CD8-positive, alpha-beta memory T cell (primary cell): ENCODE measurements around the gene TM9SF2. TPM values are rescaled to one million over a fixed set of nuclear protein-coding genes. Genes with fewer than 3 reads are reported as not detected.

Source experiments
- CTCF ChIA-PET: fragments of 350-600 bp; sonication (Branson Sonifier 250); formaldehyde crosslinking; loops from one replicate; lab custom pipeline; 2021; ENCODE audit warnings: antibody characterized with exemption; lab: Charles Lee
- POLR2A ChIA-PET: fragments of 350-600 bp; sonication (Branson Sonifier 250); formaldehyde crosslinking; loops from one replicate; lab custom pipeline; 2021; ENCODE audit warnings: antibody characterized with exemption; lab: Charles Lee
- DNase-seq, 5 donors: peaks; one replicate each; pipeline versions ENCODE4 v3.0.0 to v3.0.0-alpha.2; 2020 to 2022; ENCODE audit warnings: mixed read lengths in 1 of 5
- H3K27ac ChIP-seq: one replicate; pipeline ENCODE4 v1.7.0; 2013; ENCODE audit warnings: low read depth, mild to moderate bottlenecking, low read length, moderate library complexity
- H3K27me3 ChIP-seq: 2 replicates; pipeline ENCODE4 v1.7.0; 2013; ENCODE audit warnings: low read length, mild to moderate bottlenecking; ENCODE audit not compliant: insufficient read depth, poor library complexity, severe bottlenecking
- H3K36me3 ChIP-seq: 2 replicates; pipeline ENCODE4 v1.7.0; 2013; ENCODE audit warnings: mild to moderate bottlenecking, low read length, moderate library complexity; ENCODE audit not compliant: insufficient read depth
- H3K4me1 ChIP-seq: 2 replicates; pipeline ENCODE4 v1.7.0; 2013; ENCODE audit warnings: mild to moderate bottlenecking, low read length, moderate library complexity; ENCODE audit not compliant: insufficient read depth
- H3K4me3 ChIP-seq: 2 replicates; pipeline ENCODE4 v1.7.0; 2013; ENCODE audit warnings: mild to moderate bottlenecking, low read length
- H3K9me3 ChIP-seq: 2 replicates; pipeline ENCODE4 v1.7.0; 2013; ENCODE audit warnings: mild to moderate bottlenecking, low read length
- H3K27ac Mint-ChIP-seq, 8 donors: one replicate each; pipeline ENCODE4 v1.8.0; 2020 to 2021; ENCODE audit warnings: mixed read lengths in 8 of 8, mild to moderate bottlenecking in 6 of 8, inconsistent platforms in 3 of 8, moderate library complexity in 3 of 8
- H3K27me3 Mint-ChIP-seq, 2 donors: one replicate each; pipeline ENCODE4 v1.8.0; 2020 to 2021; ENCODE audit warnings: mixed read lengths in 2 of 2, mild to moderate bottlenecking in 1 of 2, moderate library complexity in 1 of 2
- H3K36me3 Mint-ChIP-seq, 3 donors: one replicate each; pipeline ENCODE4 v1.8.0; 2020 to 2021; ENCODE audit warnings: mixed read lengths in 3 of 3, inconsistent platforms in 1 of 3, mild to moderate bottlenecking in 1 of 3
- H3K4me1 Mint-ChIP-seq, 3 donors: one replicate each; pipeline ENCODE4 v1.8.0; 2020 to 2021; ENCODE audit warnings: mixed read lengths in 3 of 3, inconsistent platforms in 1 of 3, mild to moderate bottlenecking in 1 of 3
- H3K4me3 Mint-ChIP-seq, 7 donors: one replicate each; pipeline ENCODE4 v1.8.0; 2020 to 2021; ENCODE audit warnings: mixed read lengths in 7 of 7, mild to moderate bottlenecking in 6 of 7, moderate library complexity in 4 of 7, inconsistent platforms in 2 of 7
- H3K9me3 Mint-ChIP-seq, 5 donors: one replicate each; pipeline ENCODE4 v1.8.0; 2020 to 2022; ENCODE audit warnings: mixed read lengths in 5 of 5, mild to moderate bottlenecking in 3 of 5, moderate library complexity in 2 of 5, inconsistent platforms in 1 of 5
- polyA plus RNA-seq: library from polyadenylated mRNA; unstranded; fragments of 300-500 nt; fragmentation: Illumina TruSeq; gene quantifications from one replicate; pipeline ENCODE4 v1.2.3, GENCODE V29; 2021
- total RNA-seq, 2 experiments: library from RNA; stranded (reverse); gene quantifications; one replicate each; pipeline ENCODE4 v1.2.3, GENCODE V29; 2021

TM9SF2 gene
- total and polyA plus RNA-seq, 3 experiments from 2014 or later, result 81.3 to 96.0 (median 88.0) TPM

DNA sequence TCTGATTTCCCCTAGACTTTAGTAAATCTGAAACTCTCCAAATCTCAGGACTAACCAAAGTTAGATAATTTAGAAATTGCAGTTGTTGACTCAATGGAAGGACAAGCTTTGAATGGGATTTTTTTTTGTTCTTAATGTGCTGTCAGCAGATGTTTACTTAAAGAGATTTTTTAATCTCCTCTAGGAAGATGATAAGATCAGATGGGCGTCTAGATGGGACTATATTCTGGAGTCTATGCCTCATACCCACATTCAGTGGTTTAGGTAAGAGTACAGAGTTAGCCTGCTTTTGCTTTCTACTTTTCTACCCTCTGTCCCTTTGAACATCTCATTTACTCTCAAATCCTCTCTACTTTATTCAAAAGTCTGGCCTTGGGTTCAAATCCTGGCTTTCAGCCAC is 39.3 kb downstream of the TM9SF2 start:
- H3K9me3 Mint-ChIP-seq, result no peaks in the 10 kb centered on the region
- Histone ChIP-seq H3K4me3 (no peak overlapping the region), H3K9me3 (no peaks in the 10 kb centered on the region), H3K27me3 (no peaks in the 10 kb centered on the region), H3K4me1 (peaks cover 37% of the 10 kb centered on the region), H3K36me3 (peaks cover 13% of the 10 kb centered on the region), H3K27ac (no peak overlapping the region)
- peaks cover 13 to 73% (median 18%) of the 10 kb centered on the region in 3 donors for H3K36me3 Mint-ChIP-seq
- CTCF ChIA-PET, result interaction anchor here (0.7 to 1.1 kb wide), 2 partner anchors 35 to 1123 kb away, joined by 3 to 4 read pairs; no protein-coding TSS in a partner anchor
- peak overlapping the region; percentile 6 to 87 (median 78) for H3K27ac Mint-ChIP-seq
- H3K4me1 Mint-ChIP-seq, result peaks cover 32 to 54% (median 49%) of the 10 kb centered on the region in 3 donors
- H3K4me3 Mint-ChIP-seq, result peak overlapping the region in 1 of 7 donors; percentile 38
- POLR2A ChIA-PET, result no interaction called here
- no peak for DNase-seq
- peaks cover 0 to 1% of the 10 kb centered on the region in 2 donors for H3K27me3 Mint-ChIP-seq

DNA sequence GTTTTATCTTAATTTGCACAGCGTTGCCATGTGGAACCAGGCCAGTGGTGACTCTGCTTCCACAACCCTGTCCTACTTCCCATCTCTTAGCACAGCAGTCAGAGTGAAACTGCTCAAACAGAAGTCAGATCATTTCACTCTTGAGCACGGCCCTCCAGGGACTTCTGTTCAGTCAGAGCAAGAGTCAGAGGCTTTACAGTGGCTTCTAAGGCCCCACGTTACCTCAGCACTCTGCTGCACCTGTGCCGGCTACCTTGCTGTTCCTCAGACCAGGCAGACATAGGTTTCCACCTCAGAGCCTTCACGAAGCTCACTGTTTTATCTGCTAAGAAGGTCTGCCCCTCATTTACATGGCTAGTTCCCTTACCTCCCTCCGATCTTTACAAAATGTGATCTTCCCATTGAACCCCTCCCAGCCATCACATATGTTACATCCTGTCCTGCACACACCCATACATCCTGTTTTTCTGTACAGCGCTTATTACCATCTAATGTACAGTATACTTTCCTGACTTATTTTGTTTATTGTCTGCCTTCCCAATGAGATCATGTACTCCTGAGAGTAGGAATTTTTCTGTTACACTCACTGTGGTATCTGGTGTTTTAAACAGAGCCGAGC is 41.6 kb downstream of the TM9SF2 start:
- Histone ChIP-seq H3K4me3 (peak overlapping the region; percentile 41), H3K27ac (no peak overlapping the region), H3K27me3 (no peaks in the 10 kb centered on the region), H3K36me3 (peaks cover 13% of the 10 kb centered on the region), H3K9me3 (no peaks in the 10 kb centered on the region), H3K4me1 (peaks cover 42% of the 10 kb centered on the region)
- H3K36me3 Mint-ChIP-seq, result peaks cover 13 to 79% (median 22%) of the 10 kb centered on the region in 3 donors
- peak overlapping the region; percentile 4 to 84 (median 59) for H3K4me3 Mint-ChIP-seq
- peak in 2 of 5 donors; percentile 18 to 29 for DNase-seq
- ChIA-PET POLR2A (interaction anchor here (0.6 to 0.9 kb wide), 3 partner anchors 41 to 64 kb away, joined by 3 read pairs; partner anchors contain the start of genes CLYBL and TM9SF2), CTCF (interaction anchor here (0.7 to 1.0 kb wide), 2 partner anchors 15 to 114 kb away, joined by 3 to 4 read pairs; no protein-coding TSS in a partner anchor)
- H3K27ac Mint-ChIP-seq, result peak overlapping the region; percentile 55 to 85 (median 76)
- no peaks in the 10 kb centered on the region for H3K9me3 Mint-ChIP-seq
- peaks cover 35 to 64% (median 60%) of the 10 kb centered on the region in 3 donors for H3K4me1 Mint-ChIP-seq
- H3K27me3 Mint-ChIP-seq, result peaks cover 0 to 1% of the 10 kb centered on the region in 2 donors

DNA sequence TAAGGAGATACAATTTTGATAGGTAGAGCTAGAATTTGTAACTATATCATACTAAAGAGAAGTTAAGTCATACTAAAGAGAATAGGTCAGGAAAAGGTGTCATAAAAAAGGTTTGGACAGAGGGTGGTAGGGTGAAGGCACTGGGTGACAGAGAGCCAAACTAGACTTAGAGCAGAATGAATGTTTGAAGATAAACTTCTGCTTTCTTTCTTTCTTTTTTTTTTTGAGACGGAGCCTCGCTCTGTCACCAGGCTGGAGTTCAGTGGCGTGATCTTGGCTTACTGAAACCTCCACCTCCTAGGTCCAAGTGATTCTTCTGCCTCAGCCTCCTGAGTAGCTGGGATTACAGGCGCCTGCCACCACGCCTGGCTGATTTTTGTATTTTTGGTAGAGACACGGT is 44.1 kb downstream of the TM9SF2 start:
- Mint-ChIP-seq H3K9me3 (no peaks in the 10 kb centered on the region), H3K4me3 (no peak overlapping the region), H3K27ac (peak overlapping the region in 5 of 8 donors; percentile 41 to 74 (median 53)), H3K4me1 (peaks cover 41 to 75% (median 67%) of the 10 kb centered on the region in 3 donors), H3K36me3 (peaks cover 15 to 85% (median 29%) of the 10 kb centered on the region in 3 donors), H3K27me3 (peaks cover 0 to 1% of the 10 kb centered on the region in 2 donors)
- DNase-seq, result no peak
- H3K9me3 ChIP-seq, result no peaks in the 10 kb centered on the region
- no peak overlapping the region for H3K4me3 ChIP-seq
- CTCF ChIA-PET, result interaction anchor here (1.3 to 1.9 kb wide), 2 partner anchors 9 to 108 kb away, joined by 4 to 5 read pairs; no protein-coding TSS in a partner anchor
- peaks cover 49% of the 10 kb centered on the region for H3K4me1 ChIP-seq
- no peak overlapping the region for H3K27ac ChIP-seq
- peaks cover 25% of the 10 kb centered on the region for H3K36me3 ChIP-seq
- POLR2A ChIA-PET, result interaction anchor here (1.1 kb wide), 1 partner anchor 60 kb away, joined by 3 read pairs; no protein-coding TSS in a partner anchor
- no peaks in the 10 kb centered on the region for H3K27me3 ChIP-seq

GRCh38 chr13:99545979-99546378 is 44.7 kb downstream of the TM9SF2 start:
- peaks cover 9 to 83% (median 28%) of the 10 kb centered on the region in 3 donors for H3K36me3 Mint-ChIP-seq
- POLR2A ChIA-PET, result no interaction called here

DNA sequence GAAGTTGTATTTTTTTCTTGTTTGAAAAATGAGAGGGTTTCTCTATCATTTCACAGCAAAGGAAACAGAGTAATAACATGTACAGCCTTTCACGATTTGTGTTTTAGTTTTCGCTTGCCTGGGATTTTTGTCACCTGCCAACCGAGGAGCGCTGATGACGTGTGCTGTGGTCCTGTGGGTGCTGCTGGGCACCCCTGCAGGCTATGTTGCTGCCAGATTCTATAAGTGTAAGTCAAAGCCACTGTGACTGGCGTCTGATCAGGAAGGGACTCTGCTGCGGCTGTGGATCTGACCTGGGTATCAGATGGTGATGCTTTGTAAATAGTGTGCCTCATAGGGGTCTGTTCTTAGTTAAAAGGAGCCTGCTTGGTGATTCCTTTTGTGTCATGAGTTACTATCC is 45.6 kb downstream of the TM9SF2 start:
- POLR2A ChIA-PET, result no interaction called here
- H3K4me1 Mint-ChIP-seq, result peaks cover 31 to 61% (median 54%) of the 10 kb centered on the region in 3 donors
- CTCF ChIA-PET, result no interaction called here
- no peak overlapping the region for H3K27ac ChIP-seq
- H3K27me3 ChIP-seq, result no peaks in the 10 kb centered on the region
- peaks cover 31% of the 10 kb centered on the region for H3K36me3 ChIP-seq
- H3K27ac Mint-ChIP-seq, result peak overlapping the region in 6 of 8 donors; percentile 9 to 72 (median 50)
- H3K4me3 Mint-ChIP-seq, result no peak overlapping the region
- peaks cover 33% of the 10 kb centered on the region for H3K4me1 ChIP-seq
- no peaks in the 10 kb centered on the region for H3K9me3 Mint-ChIP-seq
- no peaks in the 10 kb centered on the region for H3K9me3 ChIP-seq
- H3K36me3 Mint-ChIP-seq, result peaks cover 3 to 86% (median 28%) of the 10 kb centered on the region in 3 donors
- no peak for DNase-seq
- no peak overlapping the region for H3K4me3 ChIP-seq
- no peaks in the 10 kb centered on the region for H3K27me3 Mint-ChIP-seq

More at GRCh38 chr13:99545979-99546378, 44.7 kb downstream of the TM9SF2 start:
- DNase-seq, result no peak
- no peaks in the 10 kb centered on the region for H3K9me3 ChIP-seq
- H3K27me3 ChIP-seq, result no peaks in the 10 kb centered on the region
- peaks cover 42% of the 10 kb centered on the region for H3K4me1 ChIP-seq
- H3K27ac ChIP-seq, result no peak overlapping the region
- peaks cover 36 to 68% (median 61%) of the 10 kb centered on the region in 3 donors for H3K4me1 Mint-ChIP-seq
- no peak overlapping the region for H3K4me3 ChIP-seq
- H3K4me3 Mint-ChIP-seq, result no peak overlapping the region
- H3K27me3 Mint-ChIP-seq, result no peaks in the 10 kb centered on the region
- CTCF ChIA-PET, result no interaction called here
- no peaks in the 10 kb centered on the region for H3K9me3 Mint-ChIP-seq
- H3K27ac Mint-ChIP-seq, result peak overlapping the region in 4 of 8 donors; percentile 32 to 83 (median 52)
- peaks cover 27% of the 10 kb centered on the region for H3K36me3 ChIP-seq

- CTCF ChIA-PET, result no interaction called here
- POLR2A ChIA-PET, result no interaction called here
- H3K27ac ChIP-seq, result no peak overlapping the region
Measured at GRCh38 chr13:99548448-99548847, 47.2 kb downstream of the TM9SF2 start.

DNA sequence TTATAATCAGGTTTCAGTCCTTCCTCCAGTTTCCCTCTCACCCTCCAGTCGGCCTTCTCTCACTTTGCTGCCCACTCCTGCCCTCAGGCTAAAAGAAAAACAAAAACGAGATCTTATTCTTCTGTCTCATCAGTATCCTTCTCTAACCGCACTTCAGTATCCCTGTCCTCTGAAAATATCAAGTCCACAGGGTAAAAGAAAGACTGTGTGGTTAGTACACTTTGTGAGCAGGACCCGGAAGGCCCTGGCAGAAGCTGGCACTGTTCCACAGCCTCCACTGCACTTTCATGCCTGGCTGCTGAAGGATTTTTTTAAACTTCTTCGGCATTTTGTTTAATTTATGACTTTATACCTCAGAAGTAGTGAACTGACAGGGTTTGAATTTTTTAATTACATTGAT is 51.8 kb downstream of the TM9SF2 start:
- CTCF ChIA-PET, result interaction anchor here (1.0 to 1.3 kb wide), 2 partner anchors 14 to 46 kb away, joined by 3 read pairs; no protein-coding TSS in a partner anchor
- H3K4me3 ChIP-seq, result no peak overlapping the region

More at GRCh38 chr13:99548448-99548847, 47.2 kb downstream of the TM9SF2 start:
- Histone ChIP-seq H3K4me3 (no peak overlapping the region), H3K27me3 (no peaks in the 10 kb centered on the region), H3K4me1 (peaks cover 18% of the 10 kb centered on the region), H3K36me3 (peaks cover 40% of the 10 kb centered on the region), H3K9me3 (no peaks in the 10 kb centered on the region)
- Mint-ChIP-seq H3K4me3 (peak overlapping the region in 1 of 7 donors; percentile 3), H3K9me3 (no peaks in the 10 kb centered on the region), H3K36me3 (peaks cover 3 to 89% (median 29%) of the 10 kb centered on the region in 3 donors), H3K27ac (peak overlapping the region in 7 of 8 donors; percentile 12 to 98 (median 79)), H3K27me3 (no peaks in the 10 kb centered on the region), H3K4me1 (peaks cover 19 to 47% (median 40%) of the 10 kb centered on the region in 3 donors)
- DNase-seq, result no peak

More for the DNA sequence above, 51.8 kb downstream of the TM9SF2 start:
- Histone ChIP-seq H3K4me1 (peaks cover 7% of the 10 kb centered on the region), H3K27me3 (no peaks in the 10 kb centered on the region), H3K27ac (no peak overlapping the region), H3K36me3 (peaks cover 45% of the 10 kb centered on the region), H3K9me3 (no peaks in the 10 kb centered on the region)
- Mint-ChIP-seq H3K36me3 (peaks cover 8 to 91% (median 32%) of the 10 kb centered on the region in 3 donors), H3K4me3 (no peak overlapping the region), H3K4me1 (peaks cover 18 to 33% (median 18%) of the 10 kb centered on the region in 3 donors), H3K9me3 (no peaks in the 10 kb centered on the region), H3K27ac (peak overlapping the region in 2 of 8 donors; percentile 6 to 80), H3K27me3 (no peaks in the 10 kb centered on the region)
- no peak for DNase-seq
- POLR2A ChIA-PET, result no interaction called here
